ENCODE measurements around the gene IKZF3. TPM values are rescaled to one million over a fixed set of nuclear protein-coding genes. Genes with fewer than 3 reads are reported as not detected.

Gene IKZF3
- total and polyA plus RNA-seq, 10 of the 15 experiments (the other 5 are each of a cell fraction or from before 2014, with no cell fraction given) = 5.5 to 98.2 (median 47.6) TPM

- TF ChIP-seq E2F8 (IDR thresholded peaks at IDR 0.05; ENCODE audit: low read depth, partially characterized antibody) (no peak), HDGF (IDR thresholded peaks at IDR 0.05) (no peak), CBFB (IDR thresholded peaks at IDR 0.05; ENCODE audit: low read depth) (no peak), TBL1XR1 (IDR thresholded peaks at IDR 0.05; ENCODE audit: low read depth, low read length) (no peak), POLR2AphosphoS5 (IDR thresholded peaks at IDR 0.05; ENCODE audit: low read length) (no peak), MEF2A (IDR thresholded peaks at IDR 0.05; ENCODE audit: insufficient read depth, low read depth, low read length) (no peak), FOS (IDR thresholded peaks at IDR 0.05; ENCODE audit: borderline replicate concordance, extremely low read depth, insufficient read length) (no peak), SMAD1 (IDR thresholded peaks at IDR 0.05; ENCODE audit: low read depth, partially characterized antibody) (no peak), TCF12 (IDR thresholded peaks at IDR 0.05; ENCODE audit: low read depth, low read length) (no peak), DPF2 (IDR thresholded peaks at IDR 0.05) (no peak)
Measured at GRCh38 chr17:39826334-39826733, 37.8 kb downstream of the IKZF3 start (continued).

- BruUV-seq (replicated peaks) = no TSS peak
- DNase-seq (ENCODE audit: low read depth, low spot score) (no peak), ATAC-seq (no peak), FAIRE-seq (no peak)
- in situ Hi-C loops (cut with MboI) (no loop called here), intact Hi-C loops (cut with micrococcal nuclease; ENCODE audit: unreplicated experiment) (no loop called here)
- Histone ChIP-seq H3K27me3 (replicated peaks in 1 of 2; ENCODE audit: control insufficient read depth in 2 of 2, insufficient read depth in 2 of 2, low read length in 1 of 2) (no peaks in the 10 kb centered on the region), H3K4me1 (ENCODE audit: control insufficient read depth, insufficient read depth, low read length) (peaks cover 34% of the 10 kb centered on the region), H2AFZ (ENCODE audit: control insufficient read depth, low read depth, low read length) (no peak overlapping the region), H3K9me3 (replicated peaks; ENCODE audit: control insufficient read depth, insufficient read depth, low read length) (peaks cover 53% of the 10 kb centered on the region), H3K79me2 (ENCODE audit: control insufficient read depth, insufficient read depth, low read length) (peaks cover 33% of the 10 kb centered on the region), H3K27ac (ENCODE audit: control insufficient read depth, insufficient read depth) (no peak overlapping the region), H3K9ac (ENCODE audit: control insufficient read depth, insufficient read depth, low read length) (no peak overlapping the region), H3K4me3 (no peak overlapping the region), H4K20me1 (ENCODE audit: control insufficient read depth, insufficient read depth) (no peaks in the 10 kb centered on the region), H3K4me2 (ENCODE audit: control insufficient read depth, insufficient read depth) (no peak overlapping the region), H3K36me3 (ENCODE audit: control insufficient read depth in 2 of 2, insufficient read depth in 2 of 2, low read length in 1 of 2) (peaks cover 35 to 62% of the 10 kb centered on the region in 2 experiments)
- ChIA-PET POLR2A (interaction anchor here (0.6 to 1.3 kb wide), 3 partner anchors 10 to 24 kb away, joined by 3 to 8 read pairs (median 4); no protein-coding TSS in a partner anchor), SMC1A (ENCODE audit: uncharacterized antibody, unreplicated experiment) (interaction anchor here (1.6 to 1.9 kb wide), 2 partner anchors 11 to 38 kb away, joined by 4 to 6 read pairs; no protein-coding TSS in a partner anchor), CTCF (no interaction called here), RAD21 (ENCODE audit: unreplicated experiment) (interaction anchor here (1.0 kb wide), 1 partner anchor 157 kb away, joined by 3 read pairs; no protein-coding TSS in a partner anchor)
- 98% methylated on average over 5 of the region's 5 CpGs for WGBS (ENCODE audit: insufficient coverage, insufficient replicate concordance, low lambda C conversion rate, missing lambda C conversion rate)
- TF ChIP-seq MLLT1 (IDR thresholded peaks at IDR 0.05) (no peak), KLF5 (IDR thresholded peaks at IDR 0.05; ENCODE audit: partially characterized antibody) (peak; percentile 78), CUX1 (IDR thresholded peaks at IDR 0.05; ENCODE audit: insufficient replicate concordance, low read depth, low read length) (no peak)
Measured at GRCh38 chr17:39823407-39824054, 40.6 kb downstream of the IKZF3 start.
